ENCODE measurements around the gene STOX2. TPM values are rescaled to one million over a fixed set of nuclear protein-coding genes. Genes with fewer than 3 reads are reported as not detected.

STOX2 gene
- total and polyA plus RNA-seq, 10 of the 15 experiments (the other 5 are each of a cell fraction or from before 2014, with no cell fraction given) = 0.01 to 1.2 (median 0.18) TPM; not detected in 4

GRCh38 chr4:183903021-183903760 lies 1.9 kb upstream of the STOX2 start:
- no peaks in the 10 kb centered on the region for H3K79me2 ChIP-seq (ENCODE audit: control insufficient read depth, insufficient read depth, low read length)
- no peak overlapping the region for H3K4me3 ChIP-seq
- TF ChIP-seq MTA2 (IDR thresholded peaks at IDR 0.05; ENCODE audit: low read depth) (no peak), RCOR1 (conservative IDR thresholded peaks at IDR 0.05; ENCODE audit: low read depth, low read length) (no peak), IRF5 (IDR thresholded peaks at IDR 0.05; ENCODE audit: borderline replicate concordance) (no peak), TCF7 (IDR thresholded peaks at IDR 0.05; ENCODE audit: borderline replicate concordance) (no peak), ZNF622 (IDR thresholded peaks at IDR 0.05) (no peak)
- peaks cover 6 to 11% of the 10 kb centered on the region in 2 experiments for H3K27me3 ChIP-seq (replicated peaks in 1 of 2; ENCODE audit: control insufficient read depth in 2 of 2, insufficient read depth in 2 of 2, low read length in 1 of 2)
- H2AFZ ChIP-seq (ENCODE audit: control insufficient read depth, low read depth, low read length) = no peak overlapping the region
- no peaks in the 10 kb centered on the region for H3K36me3 ChIP-seq (ENCODE audit: control insufficient read depth in 2 of 2, insufficient read depth in 2 of 2, low read length in 1 of 2)
- ChIA-PET RAD21 (ENCODE audit: unreplicated experiment) (no interaction called here), CTCF (interaction anchor here (1.0 kb wide), 1 partner anchor 9 kb away, joined by 4 read pairs; no protein-coding TSS in a partner anchor), POLR2A (no interaction called here), SMC1A (ENCODE audit: uncharacterized antibody, unreplicated experiment) (no interaction called here)
- FAIRE-seq (no peak), ATAC-seq (no peak), DNase-seq (ENCODE audit: low read depth, low spot score) (no peak)
- no peak overlapping the region for H3K9ac ChIP-seq (ENCODE audit: control insufficient read depth, insufficient read depth, low read length)
- no peak overlapping the region for H3K4me2 ChIP-seq (ENCODE audit: control insufficient read depth, insufficient read depth)
- no TSS peak for BruUV-seq (replicated peaks)
- no peaks in the 10 kb centered on the region for H4K20me1 ChIP-seq (ENCODE audit: control insufficient read depth, insufficient read depth)
- 38% methylated on average over 6 of the region's 6 CpGs for WGBS (ENCODE audit: insufficient coverage, insufficient replicate concordance, low lambda C conversion rate, missing lambda C conversion rate)
- intact Hi-C loops (cut with micrococcal nuclease; ENCODE audit: unreplicated experiment) (no loop called here), in situ Hi-C loops (cut with MboI) (no loop called here)
- no peaks in the 10 kb centered on the region; the same call in 2 of the 3 replicates for H3K9me3 ChIP-seq (replicated peaks; ENCODE audit: control insufficient read depth, insufficient read depth, low read length)
- no peaks in the 10 kb centered on the region for H3K4me1 ChIP-seq (ENCODE audit: control insufficient read depth, insufficient read depth, low read length)
- H3K27ac ChIP-seq (ENCODE audit: control insufficient read depth, insufficient read depth) = no peak overlapping the region

All from GM12878 (cell line).